Stimulated activated CD4-positive, alpha-beta T cell treated with anti-CD3 and anti-CD28 coated beads, Interleukin-15, amount 100 ng/mL, for 48 hours (primary cell): ENCODE measurements around the gene NEK8.
A peak's percentile ranks its signal among the peaks of the same experiment; 100 is the strongest.

Source experiments
- DNase-seq, 2 donors: peaks; one replicate each; pipeline ENCODE4 v3.0.0-alpha.2; 2020; ENCODE audit warnings: low read depth in 2 of 2

The NEK8 gene

GRCh38 chr17:28728364-28729200, at the start of gene NEK8:
TSS of gene NEK8 (plus strand) at chr17:28728788. CDS start at chr17:28728814, 26 bp downstream.
- DNase-seq, result peak; percentile 95 to 98

GRCh38 chr17:28682655-28683054, 45.9 kb upstream of the NEK8 start:
- DNase-seq, result no peak

- no peak for DNase-seq
Observed at GRCh38 chr17:28684963-28685362, 43.6 kb upstream of the NEK8 start.

GRCh38 chr17:28685366-28685765, 43.2 kb upstream of the NEK8 start:
- no peak for DNase-seq

GRCh38 chr17:28686296-28686695, 42.3 kb upstream of the NEK8 start:
- no peak for DNase-seq

GRCh38 chr17:28688481-28688880, 40.1 kb upstream of the NEK8 start:
- no peak for DNase-seq

GRCh38 chr17:28689011-28689410, 39.6 kb upstream of the NEK8 start:
- DNase-seq, result no peak

- no peak for DNase-seq
Observed at GRCh38 chr17:28693869-28694268, 34.7 kb upstream of the NEK8 start.

GRCh38 chr17:28698253-28698941, 30.2 kb upstream of the NEK8 start:
- no peak for DNase-seq

- no peak for DNase-seq
Observed at GRCh38 chr17:28700278-28700677, 28.3 kb upstream of the NEK8 start.

- DNase-seq, result no peak
Observed at GRCh38 chr17:28700830-28701492, 27.6 kb upstream of the NEK8 start.

- no peak for DNase-seq
Observed at GRCh38 chr17:28702026-28702751, 26.4 kb upstream of the NEK8 start.

- DNase-seq, result no peak
Observed at GRCh38 chr17:28702752-28703150, 25.8 kb upstream of the NEK8 start.

GRCh38 chr17:28703552-28704218, 24.9 kb upstream of the NEK8 start:
- DNase-seq, result no peak

GRCh38 chr17:28704219-28704858, 24.2 kb upstream of the NEK8 start:
- DNase-seq, result no peak

- no peak for DNase-seq
Observed at GRCh38 chr17:28705074-28705659, 23.4 kb upstream of the NEK8 start.

- no peak for DNase-seq
Observed at GRCh38 chr17:28705728-28706334, 22.8 kb upstream of the NEK8 start.

- DNase-seq, result no peak
Observed at GRCh38 chr17:28706471-28707338, 21.9 kb upstream of the NEK8 start.

GRCh38 chr17:28707339-28707720, 21.3 kb upstream of the NEK8 start:
- no peak for DNase-seq
